Measurements from ENCODE around the gene CNTNAP2.
A peak's percentile ranks its signal among the peaks of the same experiment; 100 is the strongest.

CNTNAP2 gene

DNA sequence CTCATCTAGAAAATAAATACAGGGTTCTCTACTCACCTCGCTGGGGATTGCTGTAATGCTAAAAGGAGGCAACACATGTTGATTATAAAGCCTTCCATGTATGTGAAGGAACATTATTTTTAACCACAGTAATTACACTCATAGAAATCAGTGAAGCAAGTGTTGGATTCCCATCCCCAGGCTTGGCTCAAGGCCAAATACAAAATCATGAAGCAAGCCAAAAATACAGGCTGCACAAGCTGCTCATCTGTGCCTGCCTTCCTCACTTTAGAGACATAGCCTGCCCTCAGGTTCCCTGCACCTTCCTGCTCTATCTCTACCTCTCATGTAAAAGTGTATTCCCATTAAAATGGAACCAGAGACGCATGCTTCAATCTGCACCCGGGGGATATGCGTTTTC, 1396.8 kb downstream of the CNTNAP2 start:
- Histone ChIP-seq H3K79me1 (ENCODE audit: low read length) (no peaks in the 10 kb centered on the region), H3K4me3 (ENCODE audit: low read depth, low read length) (no peak overlapping the region), H2AFZ (ENCODE audit: insufficient read depth, low read length, poor library complexity) (no peak overlapping the region), H3K9ac (ENCODE audit: low read length) (no peak overlapping the region), H2BK12ac (ENCODE audit: low read length) (no peak overlapping the region), H4K91ac (ENCODE audit: low read depth, low read length) (no peak overlapping the region), H3K4ac (ENCODE audit: low read depth, low read length) (no peak overlapping the region), H4K8ac (ENCODE audit: low read depth, low read length) (no peak overlapping the region), H3K14ac (ENCODE audit: low read length) (no peak overlapping the region), H4K12ac (ENCODE audit: low read depth, low read length) (no peak overlapping the region), H3K27me3 (ENCODE audit: insufficient read depth, low read length) (no peaks in the 10 kb centered on the region), H3K4me2 (ENCODE audit: low read length) (no peak overlapping the region), H3K23ac (ENCODE audit: low read length) (peak overlapping the region; percentile 89), H2BK120ac (ENCODE audit: insufficient read depth, low read length, poor library complexity) (no peak overlapping the region), H3K36me3 (ENCODE audit: control insufficient read depth in 1 of 2, insufficient read depth in 2 of 2, low read length in 2 of 2) (no peaks in the 10 kb centered on the region), H3K79me2 (ENCODE audit: control insufficient read depth, insufficient read depth, low read length, poor library complexity) (no peaks in the 10 kb centered on the region), H2BK5ac (ENCODE audit: low read depth, low read length, poor library complexity) (no peak overlapping the region), H3K9me3 (ENCODE audit: insufficient read depth, low read depth, low read length) (no peaks in the 10 kb centered on the region), H3K27ac (ENCODE audit: low read depth, low read length) (no peak overlapping the region), H3K18ac (ENCODE audit: low read length) (no peak overlapping the region), H3K4me1 (ENCODE audit: control insufficient read depth in 1 of 2, insufficient read depth in 2 of 2, low read length in 2 of 2) (no peaks in the 10 kb centered on the region), H2AK5ac (ENCODE audit: low read length) (no peak overlapping the region)
- DNase-seq = no peak
- WGBS (ENCODE audit: extremely low coverage, insufficient coverage, insufficient read length) = no CpG with 5 or more reads among the region's 4 CpGs

DNA sequence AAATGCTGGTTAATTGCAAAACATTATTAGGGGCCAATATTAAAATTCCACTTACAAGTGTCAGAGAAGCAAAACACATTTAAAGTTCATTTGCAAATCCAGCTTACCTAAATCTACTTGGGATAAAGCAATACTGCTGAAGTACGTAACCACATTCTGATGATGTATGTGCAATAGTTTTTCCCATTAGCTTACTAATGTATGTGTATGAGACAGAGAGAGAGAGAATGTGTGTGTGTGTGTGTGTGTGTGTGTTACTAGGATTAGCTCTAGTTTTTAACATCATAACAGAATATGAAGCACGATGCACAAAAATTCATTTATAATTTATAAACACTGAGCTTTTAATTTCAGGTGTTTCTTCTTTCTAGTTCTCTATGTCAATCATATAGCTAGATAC, 1399.8 kb downstream of the CNTNAP2 start:
- H3K9ac ChIP-seq (ENCODE audit: low read length) = no peak overlapping the region
- no peaks in the 10 kb centered on the region for H3K36me3 ChIP-seq (ENCODE audit: control insufficient read depth in 1 of 2, insufficient read depth in 2 of 2, low read length in 2 of 2)
- no peak overlapping the region for H2AFZ ChIP-seq (ENCODE audit: insufficient read depth, low read length, poor library complexity)
- no CpG with 5 or more reads among the region's 2 CpGs for WGBS (ENCODE audit: extremely low coverage, insufficient coverage, insufficient read length)
- H3K27ac ChIP-seq (ENCODE audit: low read depth, low read length) = no peak overlapping the region
- no peak overlapping the region for H3K18ac ChIP-seq (ENCODE audit: low read length)
- no peak overlapping the region for H3K14ac ChIP-seq (ENCODE audit: low read length)
- no peak overlapping the region for H4K8ac ChIP-seq (ENCODE audit: low read depth, low read length)
- no peaks in the 10 kb centered on the region for H3K9me3 ChIP-seq (ENCODE audit: insufficient read depth, low read depth, low read length)
- H2BK5ac ChIP-seq (ENCODE audit: low read depth, low read length, poor library complexity) = no peak overlapping the region
- H2BK12ac ChIP-seq (ENCODE audit: low read length) = no peak overlapping the region
- no peak overlapping the region for H2BK120ac ChIP-seq (ENCODE audit: insufficient read depth, low read length, poor library complexity)
- no peaks in the 10 kb centered on the region for H3K79me1 ChIP-seq (ENCODE audit: low read length)
- H3K4ac ChIP-seq (ENCODE audit: low read depth, low read length) = no peak overlapping the region
- no peak overlapping the region for H3K4me2 ChIP-seq (ENCODE audit: low read length)
- DNase-seq = no peak
- H2AK5ac ChIP-seq (ENCODE audit: low read length) = no peak overlapping the region
- H3K79me2 ChIP-seq (ENCODE audit: control insufficient read depth, insufficient read depth, low read length, poor library complexity) = no peaks in the 10 kb centered on the region
- H3K23ac ChIP-seq (ENCODE audit: low read length) = no peak overlapping the region
- no peak overlapping the region for H3K4me3 ChIP-seq (ENCODE audit: low read depth, low read length)
- H3K27me3 ChIP-seq (ENCODE audit: insufficient read depth, low read length) = no peaks in the 10 kb centered on the region
- H3K4me1 ChIP-seq (ENCODE audit: control insufficient read depth in 1 of 2, insufficient read depth in 2 of 2, low read length in 2 of 2) = peaks cover 0 to 3% of the 10 kb centered on the region in 2 experiments
- H4K12ac ChIP-seq (ENCODE audit: low read depth, low read length) = no peak overlapping the region
- H4K91ac ChIP-seq (ENCODE audit: low read depth, low read length) = no peak overlapping the region

DNA sequence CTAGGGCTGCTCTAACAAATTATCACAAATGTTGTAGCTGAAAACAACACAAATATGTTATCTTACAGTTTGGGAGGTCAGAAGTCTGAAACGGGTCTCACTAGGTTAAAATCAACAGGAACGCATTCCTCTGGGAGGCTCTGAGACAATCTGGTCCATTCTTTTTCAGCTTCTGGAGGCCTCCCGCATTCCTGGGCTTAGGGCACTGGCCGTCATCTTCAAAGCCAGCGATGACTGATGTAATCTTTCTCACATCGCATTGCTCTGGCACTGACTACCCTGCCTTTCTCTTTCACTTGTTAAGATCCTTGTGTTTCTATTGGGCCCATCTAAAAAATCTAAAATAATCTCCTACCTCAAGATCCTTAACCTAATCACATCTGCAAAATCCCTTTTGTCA, 1402.5 kb downstream of the CNTNAP2 start:
- Histone ChIP-seq H3K4me2 (ENCODE audit: low read length) (no peak overlapping the region), H2AK5ac (ENCODE audit: low read length) (no peak overlapping the region), H3K79me2 (ENCODE audit: control insufficient read depth, insufficient read depth, low read length, poor library complexity) (no peaks in the 10 kb centered on the region), H4K8ac (ENCODE audit: low read depth, low read length) (no peak overlapping the region), H3K27ac (ENCODE audit: low read depth, low read length) (no peak overlapping the region), H4K12ac (ENCODE audit: low read depth, low read length) (no peak overlapping the region), H3K14ac (ENCODE audit: low read length) (no peak overlapping the region), H3K4me3 (ENCODE audit: low read depth, low read length) (no peak overlapping the region), H2AFZ (ENCODE audit: insufficient read depth, low read length, poor library complexity) (no peak overlapping the region), H3K4ac (ENCODE audit: low read depth, low read length) (no peak overlapping the region), H3K27me3 (ENCODE audit: insufficient read depth, low read length) (no peaks in the 10 kb centered on the region), H3K23ac (ENCODE audit: low read length) (no peak overlapping the region), H4K91ac (ENCODE audit: low read depth, low read length) (no peak overlapping the region), H2BK5ac (ENCODE audit: low read depth, low read length, poor library complexity) (no peak overlapping the region), H3K36me3 (ENCODE audit: control insufficient read depth in 1 of 2, insufficient read depth in 2 of 2, low read length in 2 of 2) (no peaks in the 10 kb centered on the region), H2BK120ac (ENCODE audit: insufficient read depth, low read length, poor library complexity) (no peak overlapping the region), H2BK12ac (ENCODE audit: low read length) (no peak overlapping the region), H3K4me1 (ENCODE audit: control insufficient read depth in 1 of 2, insufficient read depth in 2 of 2, low read length in 2 of 2) (peaks cover 0 to 3% of the 10 kb centered on the region in 2 experiments), H3K79me1 (ENCODE audit: low read length) (no peaks in the 10 kb centered on the region), H3K9me3 (ENCODE audit: insufficient read depth, low read depth, low read length) (no peaks in the 10 kb centered on the region), H3K18ac (ENCODE audit: low read length) (no peak overlapping the region), H3K9ac (ENCODE audit: low read length) (no peak overlapping the region)
- DNase-seq = no peak
- WGBS (ENCODE audit: extremely low coverage, insufficient coverage, insufficient read length) = no CpG with 5 or more reads among the region's 6 CpGs

DNA sequence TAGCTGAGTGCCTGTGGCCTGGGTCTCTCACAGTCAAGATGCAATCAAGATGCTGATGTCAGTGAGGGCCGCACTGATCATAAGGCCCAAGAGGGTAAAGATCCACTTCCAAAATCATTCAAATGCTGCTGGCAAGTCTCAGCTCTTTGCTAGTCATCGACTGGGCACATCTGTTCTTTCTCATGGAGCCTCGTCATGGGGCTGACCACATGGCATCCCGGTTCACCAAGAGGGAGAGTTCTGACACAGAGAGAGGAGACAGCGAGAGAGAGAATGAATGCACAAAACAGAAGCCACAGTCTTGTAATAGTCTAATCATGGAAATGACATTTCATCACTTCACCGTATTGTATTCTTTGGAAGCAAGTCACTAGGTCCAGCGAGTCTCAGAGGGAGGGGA, 1406.5 kb downstream of the CNTNAP2 start:
- Histone ChIP-seq H4K8ac (ENCODE audit: low read depth, low read length) (no peak overlapping the region), H3K36me3 (ENCODE audit: control insufficient read depth in 1 of 2, insufficient read depth in 2 of 2, low read length in 2 of 2) (no peaks in the 10 kb centered on the region), H3K4me3 (ENCODE audit: low read depth, low read length) (no peak overlapping the region), H3K27me3 (ENCODE audit: insufficient read depth, low read length) (no peaks in the 10 kb centered on the region), H3K79me1 (ENCODE audit: low read length) (no peaks in the 10 kb centered on the region), H3K9ac (ENCODE audit: low read length) (no peak overlapping the region), H3K4ac (ENCODE audit: low read depth, low read length) (no peak overlapping the region), H3K9me3 (ENCODE audit: insufficient read depth, low read depth, low read length) (no peaks in the 10 kb centered on the region), H3K18ac (ENCODE audit: low read length) (no peak overlapping the region), H4K12ac (ENCODE audit: low read depth, low read length) (no peak overlapping the region), H2BK5ac (ENCODE audit: low read depth, low read length, poor library complexity) (no peak overlapping the region), H4K91ac (ENCODE audit: low read depth, low read length) (no peak overlapping the region), H2AFZ (ENCODE audit: insufficient read depth, low read length, poor library complexity) (no peak overlapping the region), H2BK12ac (ENCODE audit: low read length) (no peak overlapping the region), H2AK5ac (ENCODE audit: low read length) (no peak overlapping the region), H3K79me2 (ENCODE audit: control insufficient read depth, insufficient read depth, low read length, poor library complexity) (no peaks in the 10 kb centered on the region), H3K14ac (ENCODE audit: low read length) (no peak overlapping the region), H3K27ac (ENCODE audit: low read depth, low read length) (no peak overlapping the region), H3K4me1 (ENCODE audit: control insufficient read depth in 1 of 2, insufficient read depth in 2 of 2, low read length in 2 of 2) (peaks cover 0 to 3% of the 10 kb centered on the region in 2 experiments), H2BK120ac (ENCODE audit: insufficient read depth, low read length, poor library complexity) (no peak overlapping the region), H3K4me2 (ENCODE audit: low read length) (no peak overlapping the region), H3K23ac (ENCODE audit: low read length) (no peak overlapping the region)
- no CpG with 5 or more reads among the region's 7 CpGs for WGBS (ENCODE audit: extremely low coverage, insufficient coverage, insufficient read length)
- no peak for DNase-seq
